ENCODE measurements around the gene MPHOSPH10. TPM values are rescaled to one million over a fixed set of nuclear protein-coding genes. Genes with fewer than 3 reads are reported as not detected.
A peak's percentile ranks its signal among the peaks of the same experiment; 100 is the strongest.
"Not testable (repeated sequence)": the region's sequence is repeated elsewhere in the genome, so short reads cannot be mapped to it uniquely, and the experiment has no call there.

The MPHOSPH10 gene
- total RNA-seq, 1 donor from 2014 or later, result 25.9 TPM

DNA sequence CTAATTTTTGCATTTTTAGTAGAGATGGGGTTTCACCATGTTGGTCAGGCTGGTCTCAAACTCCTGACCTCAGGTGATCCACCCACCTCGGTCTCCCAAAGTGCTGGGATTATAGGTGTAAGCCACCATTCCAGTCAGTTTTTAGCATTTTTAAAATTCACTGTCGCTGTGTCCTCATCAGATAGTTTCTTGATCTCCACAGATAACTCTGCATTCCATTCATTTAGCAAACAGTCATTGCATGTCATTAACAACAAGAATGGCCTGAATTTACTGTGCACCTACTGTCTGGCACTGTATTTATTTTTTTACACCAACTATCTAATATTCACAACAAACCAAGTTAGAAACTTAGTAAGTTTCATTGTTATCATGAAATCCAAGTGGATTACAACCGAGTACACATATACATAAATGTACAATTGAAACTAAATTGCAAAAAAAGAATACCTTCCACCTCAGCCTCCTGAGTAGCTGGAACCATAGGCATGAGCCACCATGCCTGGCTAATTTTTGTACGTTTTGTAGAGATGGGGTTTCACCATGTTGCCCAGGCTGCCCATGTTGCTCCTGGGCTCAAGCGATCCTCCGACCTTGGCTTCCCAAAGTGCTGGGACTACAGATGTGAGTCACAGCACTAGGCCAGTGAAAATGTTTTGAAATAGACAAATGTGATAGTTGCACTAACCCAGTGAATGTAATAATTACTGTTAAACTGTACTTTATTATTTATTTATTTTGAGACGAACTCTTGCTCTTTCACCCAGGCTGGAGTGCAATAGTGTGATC is 4.7 kb upstream of the MPHOSPH10 start:
- TF ChIP-seq, protein P1, sequence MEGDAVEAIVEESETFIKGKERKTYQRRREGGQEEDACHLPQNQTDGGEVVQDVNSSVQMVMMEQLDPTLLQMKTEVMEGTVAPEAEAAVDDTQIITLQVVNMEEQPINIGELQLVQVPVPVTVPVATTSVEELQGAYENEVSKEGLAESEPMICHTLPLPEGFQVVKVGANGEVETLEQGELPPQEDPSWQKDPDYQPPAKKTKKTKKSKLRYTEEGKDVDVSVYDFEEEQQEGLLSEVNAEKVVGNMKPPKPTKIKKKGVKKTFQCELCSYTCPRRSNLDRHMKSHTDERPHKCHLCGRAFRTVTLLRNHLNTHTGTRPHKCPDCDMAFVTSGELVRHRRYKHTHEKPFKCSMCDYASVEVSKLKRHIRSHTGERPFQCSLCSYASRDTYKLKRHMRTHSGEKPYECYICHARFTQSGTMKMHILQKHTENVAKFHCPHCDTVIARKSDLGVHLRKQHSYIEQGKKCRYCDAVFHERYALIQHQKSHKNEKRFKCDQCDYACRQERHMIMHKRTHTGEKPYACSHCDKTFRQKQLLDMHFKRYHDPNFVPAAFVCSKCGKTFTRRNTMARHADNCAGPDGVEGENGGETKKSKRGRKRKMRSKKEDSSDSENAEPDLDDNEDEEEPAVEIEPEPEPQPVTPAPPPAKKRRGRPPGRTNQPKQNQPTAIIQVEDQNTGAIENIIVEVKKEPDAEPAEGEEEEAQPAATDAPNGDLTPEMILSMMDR (IDR thresholded peaks at IDR 0.05; ENCODE audit: insufficient read depth, low read length, poor library complexity, severe bottlenecking), result no peak
- no peaks in the 10 kb centered on the region for H3K36me3 ChIP-seq (ENCODE audit: control insufficient read depth, insufficient read depth, low read length)
- DNase-seq (ENCODE audit: low read depth), result no peak
- no peaks in the 10 kb centered on the region for H3K27me3 ChIP-seq (ENCODE audit: control insufficient read depth, insufficient read depth, low read length)
- no peak overlapping the region for H3K4me3 ChIP-seq (ENCODE audit: low read depth, low read length)

DNA sequence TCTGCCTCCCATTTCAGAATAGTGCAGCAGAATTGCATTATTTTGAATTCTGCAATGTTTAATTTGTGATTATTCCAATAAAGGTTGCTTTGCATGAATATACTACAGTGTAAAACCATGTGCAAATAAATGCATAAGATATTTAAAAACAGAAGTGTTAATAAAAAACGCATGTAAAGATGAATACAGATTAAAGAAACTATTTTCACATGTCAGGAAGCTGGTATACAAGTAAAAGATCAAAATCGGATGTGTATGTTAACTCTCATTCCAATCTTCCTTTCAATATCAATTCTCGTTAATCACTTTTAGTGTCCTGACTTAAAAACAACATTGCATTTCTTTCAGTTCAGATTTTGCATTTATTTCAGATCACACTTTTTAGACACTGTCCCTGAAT is 3.5 kb upstream of the MPHOSPH10 start:
- Histone ChIP-seq H3K4me3 (ENCODE audit: low read depth, low read length) (no peak overlapping the region), H3K27me3 (ENCODE audit: control insufficient read depth, insufficient read depth, low read length) (no peaks in the 10 kb centered on the region), H3K36me3 (ENCODE audit: control insufficient read depth, insufficient read depth, low read length) (no peaks in the 10 kb centered on the region)
- no peak for DNase-seq (ENCODE audit: low read depth)
- TF ChIP-seq, protein P1 (IDR thresholded peaks at IDR 0.05; ENCODE audit: insufficient read depth, low read length, poor library complexity, severe bottlenecking), result no peak

DNA sequence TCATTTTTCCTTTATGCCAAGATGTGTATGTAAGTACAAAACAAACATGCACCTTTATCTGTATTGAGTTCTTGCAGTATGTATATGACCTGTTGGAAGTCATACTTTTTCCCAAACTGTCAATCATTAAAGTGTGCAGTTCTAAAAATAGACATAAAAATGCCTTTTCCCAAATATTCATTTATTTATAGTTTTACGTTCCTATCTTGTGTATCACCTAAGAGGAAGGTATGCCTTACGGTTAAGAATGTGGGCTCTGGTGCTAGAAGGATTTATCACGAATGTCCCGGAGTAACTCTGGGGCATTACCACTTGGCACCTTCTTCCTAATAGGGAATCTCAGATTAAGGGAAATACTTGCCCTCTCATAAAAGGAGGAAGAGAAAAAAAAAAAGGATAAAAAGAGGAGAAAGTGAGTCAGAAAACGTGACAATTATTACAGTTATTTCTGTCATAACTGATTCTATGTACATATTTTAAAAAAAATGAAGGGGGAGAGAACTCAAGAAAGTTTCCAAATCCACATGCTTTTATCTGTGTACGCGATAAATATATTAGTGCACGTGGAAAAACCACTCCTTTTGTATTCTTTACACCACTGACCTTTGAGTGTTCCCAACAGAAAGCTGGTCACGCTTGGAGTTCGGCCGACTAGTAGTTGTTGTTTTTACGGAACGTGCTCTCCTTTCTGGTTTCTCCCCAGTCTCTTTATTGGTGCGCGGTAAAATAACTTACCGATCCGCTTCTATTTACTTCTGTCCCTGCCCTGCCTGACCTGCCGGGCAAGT is 1.1 kb upstream of the MPHOSPH10 start:
- H3K36me3 ChIP-seq (ENCODE audit: control insufficient read depth, insufficient read depth, low read length), result no peaks in the 10 kb centered on the region
- TF ChIP-seq, protein P1 (IDR thresholded peaks at IDR 0.05; ENCODE audit: insufficient read depth, low read length, poor library complexity, severe bottlenecking), result no peak
- DNase-seq (ENCODE audit: low read depth), result no peak
- H3K4me3 ChIP-seq (ENCODE audit: low read depth, low read length), result peak overlapping the region; percentile 84
- no peaks in the 10 kb centered on the region for H3K27me3 ChIP-seq (ENCODE audit: control insufficient read depth, insufficient read depth, low read length)

DNA sequence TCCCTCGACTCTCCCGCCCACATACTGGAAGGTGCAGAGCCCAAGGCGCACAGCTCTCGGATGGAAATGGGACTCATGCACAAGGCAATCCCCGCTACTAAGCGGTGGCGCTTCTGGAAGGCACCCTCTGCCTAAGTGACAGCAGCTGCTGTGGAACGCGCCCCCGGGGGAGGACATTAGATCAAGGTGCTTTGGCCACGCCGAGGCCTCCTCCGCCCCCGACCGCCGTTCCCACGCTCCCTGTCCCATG is 607 bp upstream of the MPHOSPH10 start:
- H3K4me3 ChIP-seq (ENCODE audit: low read depth, low read length), result peak overlapping the region; percentile 84
- no peak for DNase-seq (ENCODE audit: low read depth)
- H3K27me3 ChIP-seq (ENCODE audit: control insufficient read depth, insufficient read depth, low read length), result no peaks in the 10 kb centered on the region
- TF ChIP-seq, protein P1 (IDR thresholded peaks at IDR 0.05; ENCODE audit: insufficient read depth, low read length, poor library complexity, severe bottlenecking), result no peak
- H3K36me3 ChIP-seq (ENCODE audit: control insufficient read depth, insufficient read depth, low read length), result no peaks in the 10 kb centered on the region

DNA sequence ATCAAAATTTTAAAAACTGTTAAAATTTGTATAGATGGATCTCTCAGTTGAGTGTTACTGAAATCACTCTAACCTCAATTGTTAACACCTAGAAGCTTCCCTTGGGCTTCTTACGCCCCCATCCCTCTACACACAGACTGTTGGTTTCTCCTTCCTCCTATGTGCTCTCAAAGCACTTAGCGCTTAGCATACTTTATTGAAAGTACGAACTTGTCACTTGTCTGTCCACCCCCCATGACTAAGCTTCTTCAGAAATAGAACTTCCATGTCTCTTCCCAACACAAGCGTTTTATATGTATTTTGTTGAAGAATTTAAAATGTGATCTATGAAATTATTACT is 441 bp downstream of the MPHOSPH10 start:
- no peaks in the 10 kb centered on the region for H3K36me3 ChIP-seq (ENCODE audit: control insufficient read depth, insufficient read depth, low read length)
- TF ChIP-seq, protein P1 (IDR thresholded peaks at IDR 0.05; ENCODE audit: insufficient read depth, low read length, poor library complexity, severe bottlenecking), result no peak
- H3K4me3 ChIP-seq (ENCODE audit: low read depth, low read length), result peak overlapping the region; percentile 84
- no peak for DNase-seq (ENCODE audit: low read depth)
- H3K27me3 ChIP-seq (ENCODE audit: control insufficient read depth, insufficient read depth, low read length), result no peaks in the 10 kb centered on the region

DNA sequence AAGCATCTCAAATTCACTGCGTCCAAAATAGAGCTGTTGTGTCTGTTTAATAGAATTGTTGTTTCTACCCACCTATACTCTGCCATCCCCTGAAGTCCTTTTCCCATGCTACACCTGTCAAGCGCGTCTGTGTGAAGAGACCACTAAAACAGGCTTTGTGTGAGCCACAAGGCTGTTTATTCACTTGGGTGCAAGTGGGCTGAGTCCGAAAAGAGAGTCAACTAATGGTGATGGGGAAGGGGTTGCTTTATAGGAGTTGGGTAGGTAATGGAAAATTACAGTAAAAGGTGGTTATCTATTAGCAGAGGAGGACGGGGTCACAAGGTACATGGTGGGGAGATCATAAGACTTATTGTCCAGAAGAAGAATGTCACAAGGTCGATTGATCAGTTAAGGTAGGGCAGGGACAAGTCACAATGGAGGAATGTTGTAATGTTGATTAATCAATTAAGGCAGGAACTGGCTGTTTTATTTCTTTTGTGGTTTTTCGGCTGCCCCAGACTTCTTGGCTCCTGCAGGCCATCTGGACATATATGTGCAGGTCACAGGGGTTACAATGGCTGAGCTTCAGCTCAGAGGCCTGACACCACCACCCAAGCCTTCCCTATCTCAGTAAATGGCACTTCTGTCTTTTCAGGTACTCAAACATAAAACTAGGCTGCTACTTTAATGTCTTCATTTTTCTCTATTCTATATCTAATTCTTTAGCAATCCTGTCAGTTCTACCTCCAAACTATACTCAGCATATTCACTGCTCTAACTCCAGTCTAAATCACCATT is 1.1 kb downstream of the MPHOSPH10 start:
- not testable (repeated sequence) for DNase-seq (ENCODE audit: low read depth); H3K27me3 ChIP-seq (ENCODE audit: control insufficient read depth, insufficient read depth, low read length); H3K36me3 ChIP-seq (ENCODE audit: control insufficient read depth, insufficient read depth, low read length)
- H3K4me3 ChIP-seq (ENCODE audit: low read depth, low read length), result peak overlapping the region; percentile 84

Data from kidney epithelial cell (primary cell).